ENCODE measurements around the gene RETREG3. TPM values are rescaled to one million over a fixed set of nuclear protein-coding genes. Genes with fewer than 3 reads are reported as not detected.
"Not testable (repeated sequence)": the region's sequence is repeated elsewhere in the genome, so short reads cannot be mapped to it uniquely, and the experiment has no call there.

Gene RETREG3
- 49.9 TPM for total RNA-seq
- polyA plus RNA-seq: 21.2 TPM

- WGBS: under 1% methylated on average over 66 of the region's 66 CpGs
- Histone ChIP-seq H3K36me3 (ENCODE audit: insufficient read depth) (no peaks in the 10 kb centered on the region), H3K4me1 (ENCODE audit: insufficient read depth) (no peaks in the 10 kb centered on the region), H3K4me3 (ENCODE audit: low read depth, low read length) (peak within 1 kb of the TSS; percentile 61), H3K27ac (ENCODE audit: low read depth) (peak within 1 kb of the TSS; percentile 88)
- peak; percentile 96 for DNase-seq (ENCODE audit: extremely low spot score)
Measured at GRCh38 chr17:42609182-42609813, at the start of gene RETREG3, which contains the start of gene TUBG1. Gene RETREG3, minus strand, starts transcription at chr17:42609374. Its CDS starts 50 bp downstream, at chr17:42609324. Gene TUBG1, plus strand, starts transcription at chr17:42609683. Its CDS starts 55 bp downstream, at chr17:42609738.

GRCh38 chr17:42657824-42658588 lies 48.8 kb upstream of the RETREG3 start:
- Histone ChIP-seq H3K4me1 (ENCODE audit: insufficient read depth) (no peaks in the 10 kb centered on the region), H3K27ac (ENCODE audit: low read depth) (no peak overlapping the region), H3K36me3 (ENCODE audit: insufficient read depth) (no peaks in the 10 kb centered on the region), H3K4me3 (ENCODE audit: low read depth, low read length) (no peak overlapping the region)
- DNase-seq (ENCODE audit: extremely low spot score): no peak
- WGBS: 74% methylated on average over 9 of the region's 9 CpGs

- no peak overlapping the region for H3K4me3 ChIP-seq (ENCODE audit: low read depth, low read length)
- no peaks in the 10 kb centered on the region for H3K36me3 ChIP-seq (ENCODE audit: insufficient read depth)
- no peak for DNase-seq (ENCODE audit: extremely low spot score)
- H3K27ac ChIP-seq (ENCODE audit: low read depth): no peak overlapping the region
- WGBS: 46% methylated on average over 2 of the region's 2 CpGs
- H3K4me1 ChIP-seq (ENCODE audit: insufficient read depth): no peaks in the 10 kb centered on the region
Measured at GRCh38 chr17:42655528-42655927, 46.4 kb upstream of the RETREG3 start.

GRCh38 chr17:42653179-42654124 lies 44.3 kb upstream of the RETREG3 start:
- Histone ChIP-seq H3K4me1 (ENCODE audit: insufficient read depth) (no peaks in the 10 kb centered on the region), H3K27ac (ENCODE audit: low read depth) (peak overlapping the region; percentile 67), H3K36me3 (ENCODE audit: insufficient read depth) (no peaks in the 10 kb centered on the region), H3K4me3 (ENCODE audit: low read depth, low read length) (peak overlapping the region; percentile 8)
- 24% methylated on average over 42 of the region's 42 CpGs for WGBS
- no peak for DNase-seq (ENCODE audit: extremely low spot score)

- 75% methylated on average over 4 of the region's 4 CpGs for WGBS
- Histone ChIP-seq H3K27ac (ENCODE audit: low read depth) (no peak overlapping the region), H3K36me3 (ENCODE audit: insufficient read depth) (no peaks in the 10 kb centered on the region), H3K4me3 (ENCODE audit: low read depth, low read length) (no peak overlapping the region), H3K4me1 (ENCODE audit: insufficient read depth) (no peaks in the 10 kb centered on the region)
- DNase-seq (ENCODE audit: extremely low spot score): no peak
Measured at GRCh38 chr17:42651392-42651791, 42.2 kb upstream of the RETREG3 start.

GRCh38 chr17:42647778-42648177 lies 38.6 kb upstream of the RETREG3 start:
- no peaks in the 10 kb centered on the region for H3K36me3 ChIP-seq (ENCODE audit: insufficient read depth)
- WGBS: 87% methylated on average over 5 of the region's 5 CpGs
- no peak for DNase-seq (ENCODE audit: extremely low spot score)
- no peak overlapping the region for H3K27ac ChIP-seq (ENCODE audit: low read depth)
- no peaks in the 10 kb centered on the region for H3K4me1 ChIP-seq (ENCODE audit: insufficient read depth)
- no peak overlapping the region for H3K4me3 ChIP-seq (ENCODE audit: low read depth, low read length)

GRCh38 chr17:42642336-42642735 lies 33.2 kb upstream of the RETREG3 start:
- no peak overlapping the region for H3K27ac ChIP-seq (ENCODE audit: low read depth)
- DNase-seq (ENCODE audit: extremely low spot score): no peak
- H3K4me3 ChIP-seq (ENCODE audit: low read depth, low read length): no peak overlapping the region
- no peaks in the 10 kb centered on the region for H3K36me3 ChIP-seq (ENCODE audit: insufficient read depth)
- no peaks in the 10 kb centered on the region for H3K4me1 ChIP-seq (ENCODE audit: insufficient read depth)
- WGBS: 38% methylated on average over 2 of the region's 2 CpGs

- Histone ChIP-seq H3K36me3 (ENCODE audit: insufficient read depth) (no peaks in the 10 kb centered on the region), H3K27ac (ENCODE audit: low read depth) (no peak overlapping the region), H3K4me1 (ENCODE audit: insufficient read depth) (no peaks in the 10 kb centered on the region), H3K4me3 (ENCODE audit: low read depth, low read length) (no peak overlapping the region)
- WGBS: 85% methylated on average over 4 of the region's 4 CpGs
- DNase-seq (ENCODE audit: extremely low spot score): no peak
Measured at GRCh38 chr17:42640121-42640520, 30.9 kb upstream of the RETREG3 start.

GRCh38 chr17:42639525-42640113 lies 30.4 kb upstream of the RETREG3 start:
- WGBS: 79% methylated on average over 6 of the region's 7 CpGs
- Histone ChIP-seq H3K36me3 (ENCODE audit: insufficient read depth) (no peaks in the 10 kb centered on the region), H3K4me3 (ENCODE audit: low read depth, low read length) (no peak overlapping the region), H3K4me1 (ENCODE audit: insufficient read depth) (no peaks in the 10 kb centered on the region), H3K27ac (ENCODE audit: low read depth) (no peak overlapping the region)
- DNase-seq (ENCODE audit: extremely low spot score): no peak

GRCh38 chr17:42632949-42633444 lies 23.8 kb upstream of the RETREG3 start:
- DNase-seq (ENCODE audit: extremely low spot score): no peak
- Histone ChIP-seq H3K27ac (ENCODE audit: low read depth) (no peak overlapping the region), H3K36me3 (ENCODE audit: insufficient read depth) (no peaks in the 10 kb centered on the region), H3K4me3 (ENCODE audit: low read depth, low read length) (no peak overlapping the region), H3K4me1 (ENCODE audit: insufficient read depth) (no peaks in the 10 kb centered on the region)
- WGBS: 74% methylated on average over 9 of the region's 9 CpGs

- H3K36me3 ChIP-seq (ENCODE audit: insufficient read depth): no peaks in the 10 kb centered on the region
- 67% methylated on average over 3 of the region's 3 CpGs for WGBS
- no peak overlapping the region for H3K27ac ChIP-seq (ENCODE audit: low read depth)
- DNase-seq (ENCODE audit: extremely low spot score): no peak
- H3K4me1 ChIP-seq (ENCODE audit: insufficient read depth): no peaks in the 10 kb centered on the region
- no peak overlapping the region for H3K4me3 ChIP-seq (ENCODE audit: low read depth, low read length)
Measured at GRCh38 chr17:42629411-42630009, 20.3 kb upstream of the RETREG3 start.

GRCh38 chr17:42627032-42627764 lies 18.0 kb upstream of the RETREG3 start:
- DNase-seq (ENCODE audit: extremely low spot score); H3K4me1 ChIP-seq (ENCODE audit: insufficient read depth); H3K36me3 ChIP-seq (ENCODE audit: insufficient read depth); H3K4me3 ChIP-seq (ENCODE audit: low read depth, low read length); H3K27ac ChIP-seq (ENCODE audit: low read depth): not testable (repeated sequence)
- 92% methylated on average over 6 of the region's 6 CpGs for WGBS
